Measurements from ENCODE around the gene ATP11A.

Gene ATP11A

GRCh38 chr13:112890316-112891145, 200.7 kb downstream of the ATP11A start:
- Mint-ChIP-seq H3K27ac (no peak overlapping the region), H3K9me3 (no peaks in the 10 kb centered on the region)
- no peak for ATAC-seq

GRCh38 chr13:112891477-112892401, 201.9 kb downstream of the ATP11A start:
- no peak overlapping the region for H3K27ac Mint-ChIP-seq
- H3K4me3 Mint-ChIP-seq, result no peak overlapping the region
- DNase-seq (no peak), ATAC-seq (no peak)
- peaks cover 43% of the 10 kb centered on the region for H3K27me3 Mint-ChIP-seq
- no peaks in the 10 kb centered on the region for H3K9me3 Mint-ChIP-seq
- H3K4me1 Mint-ChIP-seq, result peaks cover 20% of the 10 kb centered on the region

More at GRCh38 chr13:112890316-112891145, 200.7 kb downstream of the ATP11A start:
- DNase-seq, result no peak
- H3K4me1 Mint-ChIP-seq, result peaks cover 18% of the 10 kb centered on the region
- H3K27me3 Mint-ChIP-seq, result peaks cover 30% of the 10 kb centered on the region
- H3K4me3 Mint-ChIP-seq, result no peak overlapping the region

- H3K4me3 Mint-ChIP-seq, result no peak overlapping the region
- DNase-seq (no peak), ATAC-seq (no peak)
- no peaks in the 10 kb centered on the region for H3K9me3 Mint-ChIP-seq
- H3K4me1 Mint-ChIP-seq, result peaks cover 20% of the 10 kb centered on the region
- H3K27ac Mint-ChIP-seq, result no peak overlapping the region
- H3K27me3 Mint-ChIP-seq, result peaks cover 43% of the 10 kb centered on the region
These were observed 202.8 kb downstream of the ATP11A start for GRCh38 chr13:112892426-112893206.

GRCh38 chr13:112893207-112893569, 203.3 kb downstream of the ATP11A start:
- Mint-ChIP-seq H3K4me3 (no peak overlapping the region), H3K9me3 (no peaks in the 10 kb centered on the region), H3K27ac (no peak overlapping the region), H3K27me3 (peaks cover 43% of the 10 kb centered on the region), H3K4me1 (peaks cover 20% of the 10 kb centered on the region)
- no peak for ATAC-seq
- no peak for DNase-seq

GRCh38 chr13:112893570-112894422, 204.0 kb downstream of the ATP11A start:
- H3K27me3 Mint-ChIP-seq, result peaks cover 43% of the 10 kb centered on the region
- no peaks in the 10 kb centered on the region for H3K9me3 Mint-ChIP-seq
- H3K4me1 Mint-ChIP-seq, result peaks cover 20% of the 10 kb centered on the region
- H3K27ac Mint-ChIP-seq, result no peak overlapping the region
- ATAC-seq (peak; percentile 50), DNase-seq (no peak)
- peak overlapping the region in 1 of 2 donors; percentile 15 for H3K4me3 Mint-ChIP-seq

GRCh38 chr13:112894423-112894672, 204.5 kb downstream of the ATP11A start:
- H3K27ac Mint-ChIP-seq, result no peak overlapping the region
- H3K27me3 Mint-ChIP-seq, result peaks cover 43% of the 10 kb centered on the region
- no peaks in the 10 kb centered on the region for H3K9me3 Mint-ChIP-seq
- H3K4me1 Mint-ChIP-seq, result peaks cover 20% of the 10 kb centered on the region
- peak overlapping the region in 1 of 2 donors; percentile 49 for H3K4me3 Mint-ChIP-seq
- DNase-seq (no peak), ATAC-seq (peak; percentile 24)

GRCh38 chr13:112894673-112895481, 205.0 kb downstream of the ATP11A start:
- Mint-ChIP-seq H3K27ac (no peak overlapping the region), H3K4me1 (peaks cover 20% of the 10 kb centered on the region), H3K27me3 (peaks cover 44% of the 10 kb centered on the region), H3K9me3 (no peaks in the 10 kb centered on the region), H3K4me3 (peak overlapping the region; percentile 19 to 49)
- DNase-seq, result no peak
- ATAC-seq, result peak; percentile 36

GRCh38 chr13:112895521-112896465, 206.0 kb downstream of the ATP11A start:
- H3K4me3 Mint-ChIP-seq, result peak overlapping the region in 1 of 2 donors; percentile 49
- H3K9me3 Mint-ChIP-seq, result no peaks in the 10 kb centered on the region
- ATAC-seq (peak; percentile 8), DNase-seq (no peak)
- peaks cover 20% of the 10 kb centered on the region for H3K4me1 Mint-ChIP-seq
- peaks cover 53% of the 10 kb centered on the region for H3K27me3 Mint-ChIP-seq
- H3K27ac Mint-ChIP-seq, result peak overlapping the region in 1 of 2 donors; percentile 80

GRCh38 chr13:112896736-112897602, 207.1 kb downstream of the ATP11A start:
- Mint-ChIP-seq H3K27ac (no peak overlapping the region), H3K9me3 (no peaks in the 10 kb centered on the region), H3K4me3 (no peak overlapping the region), H3K4me1 (peaks cover 20% of the 10 kb centered on the region), H3K27me3 (peaks cover 53% of the 10 kb centered on the region)
- no peak for ATAC-seq
- no peak for DNase-seq

- H3K9me3 Mint-ChIP-seq, result no peaks in the 10 kb centered on the region
- ATAC-seq (no peak), DNase-seq (no peak)
- peaks cover 46% of the 10 kb centered on the region for H3K27me3 Mint-ChIP-seq
- no peak overlapping the region for H3K27ac Mint-ChIP-seq
- H3K4me1 Mint-ChIP-seq, result peaks cover 19% of the 10 kb centered on the region
- H3K4me3 Mint-ChIP-seq, result no peak overlapping the region
These were observed 207.7 kb downstream of the ATP11A start for GRCh38 chr13:112897603-112897955.

- peaks cover 14% of the 10 kb centered on the region for H3K4me1 Mint-ChIP-seq
- H3K27ac Mint-ChIP-seq, result no peak overlapping the region
- no peak for DNase-seq
- no peak for ATAC-seq
- H3K4me3 Mint-ChIP-seq, result no peak overlapping the region
- peaks cover 41% of the 10 kb centered on the region for H3K27me3 Mint-ChIP-seq
- no peaks in the 10 kb centered on the region for H3K9me3 Mint-ChIP-seq
These were observed 208.2 kb downstream of the ATP11A start for GRCh38 chr13:112897956-112898620.

GRCh38 chr13:112898621-112899280, 208.9 kb downstream of the ATP11A start:
- H3K4me3 Mint-ChIP-seq, result no peak overlapping the region
- no peaks in the 10 kb centered on the region for H3K9me3 Mint-ChIP-seq
- DNase-seq (no peak), ATAC-seq (no peak)
- peaks cover 35% of the 10 kb centered on the region for H3K27me3 Mint-ChIP-seq
- H3K27ac Mint-ChIP-seq, result no peak overlapping the region
- peaks cover 12% of the 10 kb centered on the region for H3K4me1 Mint-ChIP-seq

Data from stimulated activated naive CD8-positive, alpha-beta T cell treated with anti-CD3 and anti-CD28 coated beads, Interleukin-15, amount 100 ng/mL, for 72 hours (primary cell).